NCI-H345 treated with DMSO at 0.1 percent for 48 hours (cell line): ENCODE results near the gene ITK.

Source experiments
- DNase-seq: peaks from one replicate; lab custom pipeline; 2025; ENCODE audit not compliant: unreplicated experiment; lab: John Stamatoyannopoulos, UW

Gene ITK

DNA sequence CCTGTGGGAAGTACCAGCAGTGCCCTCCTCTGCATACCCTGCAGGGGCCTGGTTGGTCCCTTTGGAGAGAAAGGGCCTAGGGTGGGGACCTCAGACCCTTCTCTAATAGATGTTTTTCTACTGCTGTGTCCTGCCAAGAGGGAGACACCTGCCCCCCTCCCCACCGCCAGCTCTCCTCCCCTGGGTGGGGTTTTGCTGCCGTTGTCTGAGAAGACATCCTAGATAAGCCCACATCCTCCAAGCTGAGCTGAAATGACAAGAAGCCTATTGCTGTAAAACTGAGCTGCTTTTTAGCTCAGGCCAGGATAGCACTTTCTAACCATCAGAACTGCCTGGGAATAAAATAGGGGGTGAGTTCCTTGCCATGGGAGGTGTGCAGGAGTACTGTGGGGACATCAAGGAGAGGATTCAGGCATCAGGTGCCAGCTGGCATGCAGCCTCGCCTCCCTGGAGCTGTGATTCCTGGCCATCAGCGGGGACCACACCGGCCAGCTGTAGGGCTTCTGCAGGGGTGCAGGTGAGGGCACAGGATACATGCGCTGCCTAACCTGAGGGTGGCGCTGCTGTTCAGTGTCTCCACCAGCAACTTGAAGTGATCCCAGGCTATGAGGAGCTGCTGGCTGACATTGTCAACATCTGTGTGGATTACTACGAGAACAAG lies 123.2 kb downstream of the ITK start:
- DNase-seq: no peak
